CD4-positive, alpha-beta memory T cell (primary cell): ENCODE measurements around the gene ITGA6. TPM values are rescaled to one million over a fixed set of nuclear protein-coding genes. Genes with fewer than 3 reads are reported as not detected.

Experiments used
- CTCF ChIA-PET: fragments of 350-600 bp; sonication (Branson Sonifier 250); formaldehyde crosslinking; loops from one replicate; lab custom pipeline; 2021; ENCODE audit warnings: inconsistent platforms; ENCODE audit not compliant: partially characterized antibody; lab: Charles Lee
- POLR2A ChIA-PET: fragments of 350-600 bp; sonication (Branson Sonifier 250); formaldehyde crosslinking; loops from one replicate; lab custom pipeline; 2021; ENCODE audit not compliant: partially characterized antibody; lab: Charles Lee
- DNase-seq, 5 donors: peaks; one replicate each; pipeline versions ENCODE4 v3.0.0 to v3.0.0-alpha.2; 2020 to 2022; ENCODE audit warnings: mixed read lengths in 1 of 5
- H3K27ac ChIP-seq: one replicate; pipeline ENCODE4 v1.7.0; 2013; ENCODE audit warnings: low read depth, low read length
- H3K27me3 ChIP-seq: 2 replicates; pipeline ENCODE4 v1.7.0; 2013; ENCODE audit warnings: mild to moderate bottlenecking, low read length, moderate library complexity; ENCODE audit not compliant: insufficient read depth
- H3K36me3 ChIP-seq: 2 replicates; pipeline ENCODE4 v1.7.0; 2013; ENCODE audit warnings: mild to moderate bottlenecking, low read length, moderate library complexity; ENCODE audit not compliant: insufficient read depth
- H3K4me1 ChIP-seq: 2 replicates; pipeline ENCODE4 v1.7.0; 2013; ENCODE audit warnings: mild to moderate bottlenecking, low read length, moderate library complexity; ENCODE audit not compliant: insufficient read depth
- H3K4me3 ChIP-seq, 2 donors: one replicate each; pipeline ENCODE4 v1.7.0; 2013; ENCODE audit warnings: low read length in 2 of 2, mild to moderate bottlenecking in 1 of 2
- H3K9me3 ChIP-seq, 2 donors: one replicate each; pipeline ENCODE4 v1.7.0; 2013; ENCODE audit warnings: low read length in 2 of 2, control low read depth in 1 of 2; ENCODE audit not compliant: control insufficient read depth in 1 of 2
- H3K27ac Mint-ChIP-seq, 7 donors: one replicate each; pipeline ENCODE4 v1.8.0; 2020 to 2021; ENCODE audit warnings: mixed read lengths in 7 of 7, mild to moderate bottlenecking in 6 of 7, inconsistent platforms in 3 of 7, moderate library complexity in 3 of 7
- H3K27me3 Mint-ChIP-seq, 2 donors: one replicate each; pipeline ENCODE4 v1.8.0; 2020 to 2021; ENCODE audit warnings: mixed read lengths in 2 of 2
- H3K36me3 Mint-ChIP-seq, 2 donors: one replicate each; pipeline ENCODE4 v1.8.0; 2020 to 2021; ENCODE audit warnings: mixed read lengths in 2 of 2, inconsistent platforms in 1 of 2, mild to moderate bottlenecking in 1 of 2
- H3K4me1 Mint-ChIP-seq, 4 donors: one replicate each; pipeline ENCODE4 v1.8.0; 2020 to 2021; ENCODE audit warnings: mixed read lengths in 4 of 4, mild to moderate bottlenecking in 1 of 4
- H3K4me3 Mint-ChIP-seq, 8 donors: one replicate each; pipeline ENCODE4 v1.8.0; 2020 to 2021; ENCODE audit warnings: mixed read lengths in 8 of 8, mild to moderate bottlenecking in 7 of 8, moderate library complexity in 6 of 8, inconsistent platforms in 3 of 8
- H3K9me3 Mint-ChIP-seq, 8 donors: one replicate each; pipeline ENCODE4 v1.8.0; 2020 to 2021; ENCODE audit warnings: mixed read lengths in 8 of 8, mild to moderate bottlenecking in 5 of 8, inconsistent platforms in 3 of 8, moderate library complexity in 1 of 8
- intact Hi-C: fragments of 100-400 bp; cut with micrococcal nuclease; formaldehyde crosslinking; loops from one replicate; pipeline ENCODE4 v1.15.1; 2023
- polyA plus RNA-seq, 2 donors: library from polyadenylated mRNA; unstranded; fragments of 300-500 nt; fragmentation: Illumina TruSeq; gene quantifications; one replicate each; pipeline ENCODE4 v1.2.3, GENCODE V29; 2021
- total RNA-seq, 2 experiments: library from RNA; stranded (reverse); gene quantifications; one replicate each; pipeline ENCODE4 v1.2.3, GENCODE V29; 2021

The ITGA6 gene
- total and polyA plus RNA-seq, 4 experiments from 2014 or later, result 58.3 to 73.6 (median 66.5) TPM

DNA sequence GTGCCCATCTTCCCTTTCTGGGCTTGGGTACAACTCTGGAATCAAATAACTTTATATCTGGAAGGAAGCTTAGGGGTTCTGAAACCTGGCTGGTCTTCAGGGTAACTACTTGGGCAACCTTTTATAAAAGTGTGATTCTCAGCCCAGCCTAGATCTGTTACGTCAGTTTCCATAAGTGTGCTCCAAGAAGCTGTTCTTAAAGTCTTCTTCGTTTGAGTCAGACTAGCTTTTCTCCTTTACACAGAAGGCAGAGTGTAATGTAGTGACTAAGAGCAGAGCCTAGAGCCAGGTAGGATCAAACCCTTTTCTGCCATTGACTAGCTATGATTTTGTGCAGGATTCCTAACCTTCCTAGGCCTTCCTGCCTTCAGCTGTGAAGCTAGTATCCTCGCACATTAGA lies 5.8 kb downstream of the ITGA6 start:
- Mint-ChIP-seq H3K27ac (peak overlapping the region in 5 of 7 donors; percentile 16 to 97 (median 86)), H3K4me1 (peaks cover 0 to 62% (median 29%) of the 10 kb centered on the region in 4 donors), H3K36me3 (peaks cover 0 to 4% of the 10 kb centered on the region in 2 donors), H3K4me3 (peak overlapping the region in 6 of 8 donors; percentile 0 to 79 (median 51)), H3K27me3 (no peaks in the 10 kb centered on the region), H3K9me3 (no peaks in the 10 kb centered on the region)
- Histone ChIP-seq H3K4me1 (peaks cover 97% of the 10 kb centered on the region), H3K36me3 (no peaks in the 10 kb centered on the region), H3K27ac (peak overlapping the region; percentile 19), H3K27me3 (no peaks in the 10 kb centered on the region), H3K9me3 (no peaks in the 10 kb centered on the region), H3K4me3 (no peak overlapping the region)
- intact Hi-C loops, result no loop called here
- POLR2A ChIA-PET, result interaction anchor here (10.7 to 18.4 kb wide), 2 partner anchors 10 to 28 kb away, joined by 169 to 449 read pairs; no protein-coding TSS in a partner anchor
- CTCF ChIA-PET, result interaction anchor here (3.2 to 33.3 kb wide), 2 partner anchors 9 to 29 kb away, joined by 19 to 1033 read pairs; no protein-coding TSS in a partner anchor
- no peak for DNase-seq

DNA sequence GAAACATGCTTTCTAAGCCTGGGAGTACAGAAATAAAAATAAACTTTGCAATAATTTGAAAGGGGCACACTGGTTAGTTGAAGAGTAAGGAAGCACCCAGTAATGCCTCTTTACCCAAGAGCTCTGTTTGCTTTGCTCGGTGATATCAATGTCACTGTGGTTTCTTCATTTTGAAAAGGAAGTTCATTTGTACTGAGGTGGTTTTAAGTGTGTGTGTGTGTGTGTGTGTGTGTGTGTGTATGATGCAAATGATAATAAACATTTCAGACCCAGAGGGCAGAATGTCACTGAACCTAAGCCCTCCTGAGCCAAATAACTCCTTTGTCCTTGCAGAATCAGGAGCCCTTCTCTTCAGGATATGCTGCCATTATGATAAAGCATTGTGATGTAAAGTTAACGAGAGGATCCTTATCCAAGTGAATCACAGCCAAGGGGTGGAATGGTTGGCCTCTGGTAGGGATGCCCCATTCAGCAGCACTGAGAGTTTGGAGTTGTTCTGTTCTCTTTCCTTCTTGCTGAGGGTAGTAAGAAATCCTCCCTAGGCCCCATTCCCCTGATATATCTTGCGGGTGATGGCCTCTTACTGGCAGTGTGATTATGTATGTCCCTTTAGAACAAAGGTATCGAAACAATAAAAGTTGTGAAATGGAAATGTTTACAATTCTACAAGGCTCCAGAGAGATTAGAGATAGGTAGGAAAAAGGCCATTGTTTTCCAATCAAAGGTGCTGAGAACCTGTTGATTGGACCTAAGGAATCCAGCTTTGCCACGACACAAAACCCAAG lies 7.6 kb downstream of the ITGA6 start:
- Mint-ChIP-seq H3K36me3 (peaks cover 0 to 2% of the 10 kb centered on the region in 2 donors), H3K4me1 (peaks cover 0 to 64% (median 40%) of the 10 kb centered on the region in 4 donors), H3K9me3 (no peaks in the 10 kb centered on the region), H3K27me3 (no peaks in the 10 kb centered on the region), H3K27ac (peak overlapping the region in 6 of 7 donors; percentile 39 to 97 (median 92)), H3K4me3 (peak overlapping the region; percentile 37 to 80 (median 66))
- intact Hi-C loops, result loop anchor here (1.0 kb wide), 1 partner anchor 7 kb away; no protein-coding TSS in a partner anchor
- no peaks in the 10 kb centered on the region for H3K9me3 ChIP-seq
- H3K4me1 ChIP-seq, result peaks cover 100% of the 10 kb centered on the region
- peak overlapping the region in 1 of 2 donors; percentile 33 for H3K4me3 ChIP-seq
- H3K27me3 ChIP-seq, result no peaks in the 10 kb centered on the region
- POLR2A ChIA-PET, result interaction anchor here (0.6 to 18.4 kb wide), 7 partner anchors 8 to 206 kb away, joined by 3 to 449 read pairs (median 4); no protein-coding TSS in a partner anchor
- H3K36me3 ChIP-seq, result no peaks in the 10 kb centered on the region
- CTCF ChIA-PET, result interaction anchor here (33.3 kb wide), 1 partner anchor 27 kb away, joined by 1033 read pairs; no protein-coding TSS in a partner anchor
- DNase-seq, result peak; percentile 79 to 86 (median 82)
- peak overlapping the region; percentile 5 for H3K27ac ChIP-seq

DNA sequence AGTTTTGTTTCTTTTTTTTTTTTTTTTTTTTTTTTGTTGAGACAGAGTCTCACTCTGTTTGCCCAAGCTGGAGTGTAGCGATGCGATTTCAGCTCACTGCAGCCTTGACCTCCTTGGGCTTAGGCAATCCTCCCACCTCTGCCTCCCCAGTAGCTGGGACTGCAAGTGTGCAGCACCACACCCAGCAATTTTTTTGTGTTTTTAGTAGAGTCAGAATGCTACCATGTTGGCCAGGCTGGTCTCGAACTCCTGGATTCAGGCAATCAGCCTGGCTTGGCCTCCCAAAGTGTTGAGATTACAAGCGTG lies 8.2 kb downstream of the ITGA6 start:
- no peaks in the 10 kb centered on the region for H3K27me3 Mint-ChIP-seq
- no peak overlapping the region for H3K27ac ChIP-seq

DNA sequence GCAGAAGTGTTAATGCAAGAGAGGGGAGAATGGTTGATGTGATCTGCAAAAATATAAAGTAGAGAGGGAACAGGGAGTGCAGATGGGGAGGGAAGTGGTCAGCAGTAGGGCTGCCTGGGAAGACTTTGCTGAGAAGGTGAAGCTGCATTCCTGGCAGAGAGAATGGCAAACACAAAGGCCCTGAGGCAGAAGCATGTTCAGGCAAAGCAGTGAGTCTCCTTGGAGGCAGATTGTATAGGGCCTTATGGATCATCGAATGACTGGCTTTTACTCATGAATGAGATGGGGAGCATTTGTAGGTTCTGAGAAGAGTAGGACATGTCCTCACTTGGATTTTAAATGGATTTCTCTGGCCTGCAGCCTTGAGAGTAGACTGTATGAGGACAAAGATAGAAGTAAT lies 9.5 kb downstream of the ITGA6 start:
- Mint-ChIP-seq H3K9me3 (no peaks in the 10 kb centered on the region), H3K27ac (no peak overlapping the region), H3K4me1 (peaks cover 0 to 59% (median 45%) of the 10 kb centered on the region in 4 donors), H3K4me3 (no peak overlapping the region), H3K27me3 (no peaks in the 10 kb centered on the region), H3K36me3 (peaks cover 0 to 2% of the 10 kb centered on the region in 2 donors)
- intact Hi-C loops, result loop anchor here (1.0 kb wide), 1 partner anchor 9 kb away; no protein-coding TSS in a partner anchor
- Histone ChIP-seq H3K36me3 (no peaks in the 10 kb centered on the region), H3K4me1 (peaks cover 100% of the 10 kb centered on the region), H3K27ac (no peak overlapping the region), H3K4me3 (no peak overlapping the region), H3K9me3 (no peaks in the 10 kb centered on the region), H3K27me3 (no peaks in the 10 kb centered on the region)
- ChIA-PET POLR2A (interaction anchor here (10.7 to 18.4 kb wide), 3 partner anchors 5 to 24 kb away, joined by 169 to 449 read pairs (median 169); partner anchors contain the start of gene ITGA6), CTCF (interaction anchor here (9.3 to 33.3 kb wide), 2 partner anchors 11 to 25 kb away, joined by 119 to 1033 read pairs; partner anchors contain the start of gene ITGA6)
- no peak for DNase-seq

More for the DNA sequence above, 8.2 kb downstream of the ITGA6 start:
- Histone ChIP-seq H3K27me3 (no peaks in the 10 kb centered on the region), H3K36me3 (no peaks in the 10 kb centered on the region), H3K4me3 (no peak overlapping the region), H3K9me3 (no peaks in the 10 kb centered on the region), H3K4me1 (peaks cover 100% of the 10 kb centered on the region)
- ChIA-PET CTCF (interaction anchor here (9.3 to 33.3 kb wide), 2 partner anchors 10 to 27 kb away, joined by 119 to 1033 read pairs; partner anchors contain the start of gene ITGA6), POLR2A (interaction anchor here (10.7 to 18.4 kb wide), 3 partner anchors 4 to 26 kb away, joined by 169 to 449 read pairs (median 169); partner anchors contain the start of gene ITGA6)
- H3K4me3 Mint-ChIP-seq, result peak overlapping the region in 2 of 8 donors; percentile 30 to 54
- peaks cover 0 to 2% of the 10 kb centered on the region in 2 donors for H3K36me3 Mint-ChIP-seq
- peaks cover 0 to 63% (median 40%) of the 10 kb centered on the region in 4 donors for H3K4me1 Mint-ChIP-seq
- intact Hi-C loops, result no loop called here
- DNase-seq, result no peak
- no peaks in the 10 kb centered on the region for H3K9me3 Mint-ChIP-seq
- peak overlapping the region in 4 of 7 donors; percentile 77 to 93 (median 83) for H3K27ac Mint-ChIP-seq

DNA sequence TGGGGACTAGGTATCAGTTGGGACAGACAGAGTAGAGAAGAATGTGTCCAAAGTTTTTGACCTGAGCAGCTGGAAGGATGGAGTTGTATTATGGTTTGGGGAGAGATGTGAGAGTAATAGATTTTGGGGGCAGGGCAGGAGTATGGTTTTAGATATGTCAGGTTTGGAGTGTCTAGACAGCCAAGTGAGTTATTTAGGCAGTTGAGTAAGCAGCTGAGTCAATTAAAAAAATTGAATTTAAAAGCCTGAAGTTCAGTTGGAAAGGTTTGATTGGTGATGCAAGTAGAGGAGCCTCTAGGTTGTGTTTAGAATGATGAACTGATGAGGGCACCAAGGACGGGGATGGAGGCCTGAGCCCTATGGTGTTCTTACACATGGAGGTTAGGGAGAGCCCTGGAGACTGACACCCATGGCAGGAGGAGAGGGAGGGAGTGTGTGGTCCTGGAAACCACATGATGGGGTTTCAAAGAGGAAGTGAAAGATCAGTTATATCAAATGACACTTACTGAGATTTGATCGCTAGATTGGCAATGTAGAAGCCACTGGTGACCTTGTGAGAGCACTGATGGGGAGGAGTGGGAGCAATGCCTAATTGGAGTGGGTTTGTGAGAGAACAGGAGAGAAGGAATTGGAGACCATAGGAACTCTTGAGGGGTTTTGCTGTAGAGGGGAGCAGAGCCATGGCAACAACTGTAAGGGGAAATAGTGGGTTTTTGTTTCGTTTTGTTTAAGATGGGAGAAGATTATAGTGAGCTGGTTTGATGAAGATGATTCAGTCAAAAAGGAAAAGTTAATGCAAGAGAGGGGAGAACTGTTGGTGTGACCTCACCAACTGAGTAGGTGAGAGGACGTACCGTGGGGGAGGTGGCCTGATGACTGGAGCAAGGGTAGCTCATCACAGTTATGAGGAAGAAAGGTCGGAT lies 10.3 kb downstream of the ITGA6 start:
- ChIA-PET CTCF (interaction anchor here (1.5 to 33.3 kb wide), 3 partner anchors 12 to 25 kb away, joined by 6 to 1033 read pairs (median 119); partner anchors contain the start of gene ITGA6), POLR2A (interaction anchor here (14.1 to 18.4 kb wide), 2 partner anchors 6 to 23 kb away, joined by 169 to 449 read pairs; partner anchors contain the start of gene ITGA6)
- H3K4me3 ChIP-seq, result peak overlapping the region in 1 of 2 donors; percentile 1
- Mint-ChIP-seq H3K27me3 (no peaks in the 10 kb centered on the region), H3K27ac (no peak overlapping the region), H3K9me3 (no peaks in the 10 kb centered on the region), H3K36me3 (peaks cover 0 to 4% of the 10 kb centered on the region in 2 donors), H3K4me1 (peaks cover 0 to 60% (median 49%) of the 10 kb centered on the region in 4 donors), H3K4me3 (no peak overlapping the region)
- peak overlapping the region; percentile 37 for H3K27ac ChIP-seq
- H3K27me3 ChIP-seq, result no peaks in the 10 kb centered on the region
- intact Hi-C loops, result loop anchor here (1.0 kb wide), 1 partner anchor 9 kb away; no protein-coding TSS in a partner anchor
- no peaks in the 10 kb centered on the region for H3K36me3 ChIP-seq
- peaks cover 100% of the 10 kb centered on the region for H3K4me1 ChIP-seq
- no peaks in the 10 kb centered on the region for H3K9me3 ChIP-seq
- peak; percentile 24 to 79 (median 43) for DNase-seq

DNA sequence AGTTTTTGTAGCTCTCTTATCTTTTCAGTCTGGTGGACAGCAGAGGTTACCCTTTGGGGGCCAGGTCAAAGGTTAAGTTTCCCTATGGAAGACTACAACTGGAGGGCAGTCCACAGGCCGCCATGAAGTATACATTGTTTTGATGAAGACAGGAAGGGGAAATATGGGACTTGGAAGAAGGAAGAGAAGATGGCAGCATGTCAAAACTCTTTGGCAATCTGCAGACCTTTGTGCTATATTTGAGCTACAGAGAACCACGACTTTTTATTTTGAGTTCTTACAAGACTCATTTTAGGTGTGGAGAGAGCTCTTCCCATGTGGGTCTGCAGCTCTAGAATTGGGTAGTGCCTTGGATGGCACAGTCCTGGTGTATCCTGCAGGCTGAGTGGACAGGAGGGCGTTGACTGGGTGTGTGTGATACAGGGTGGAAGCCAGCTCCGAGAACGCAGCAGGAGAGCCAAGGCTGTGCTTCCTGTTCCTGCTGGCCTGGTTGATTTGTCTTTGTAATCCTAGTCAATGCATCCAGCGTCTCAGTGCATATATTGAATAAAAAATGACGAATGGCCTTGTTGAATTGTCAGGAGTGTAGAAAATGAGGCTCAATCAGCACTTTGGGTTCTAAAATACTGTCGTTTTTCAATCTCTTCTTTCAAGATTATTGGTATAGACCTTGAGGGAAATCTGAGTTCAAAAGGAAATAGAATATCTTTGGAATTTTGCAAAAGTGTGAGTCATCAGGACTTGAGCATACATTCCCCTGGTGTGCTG lies 11.5 kb downstream of the ITGA6 start:
- no peaks in the 10 kb centered on the region for H3K36me3 ChIP-seq
- Mint-ChIP-seq H3K4me3 (peak overlapping the region in 6 of 8 donors; percentile 36 to 67 (median 48)), H3K27me3 (no peaks in the 10 kb centered on the region), H3K27ac (peak overlapping the region in 6 of 7 donors; percentile 52 to 84 (median 78)), H3K36me3 (peaks cover 1 to 4% of the 10 kb centered on the region in 2 donors), H3K9me3 (no peaks in the 10 kb centered on the region), H3K4me1 (peaks cover 0 to 58% (median 53%) of the 10 kb centered on the region in 4 donors)
- DNase-seq, result no peak
- H3K4me3 ChIP-seq, result no peak overlapping the region
- ChIA-PET CTCF (interaction anchor here (0.8 to 33.3 kb wide), 5 partner anchors 13 to 265 kb away, joined by 3 to 1033 read pairs (median 6); partner anchors contain the start of gene ITGA6), POLR2A (interaction anchor here (0.6 to 18.4 kb wide), 3 partner anchors 8 to 22 kb away, joined by 4 to 449 read pairs (median 169); partner anchors contain the start of gene ITGA6)
- peaks cover 99% of the 10 kb centered on the region for H3K4me1 ChIP-seq
- no peaks in the 10 kb centered on the region for H3K9me3 ChIP-seq
- intact Hi-C loops, result no loop called here
- peak overlapping the region; percentile 37 for H3K27ac ChIP-seq
- H3K27me3 ChIP-seq, result no peaks in the 10 kb centered on the region
